Uterus (tissue), 2 donors: Measurements from ENCODE around the gene FBXL2.

Source experiments
- CTCF ChIP-seq, 4 experiments: fragments of 200-600 bp in 2 of 4; fragments of 450-650 bp in 2 of 4; sonication (generic) in 2 of 4; IDR thresholded peaks; one replicate each; pipeline ENCODE4 v1.5.1; 2016 to 2019; ENCODE audit warnings: antibody characterized with exemption in 4 of 4, mild to moderate bottlenecking in 2 of 4, moderate library complexity in 1 of 4
- POLR2A ChIP-seq, 2 donors: fragments of 450-650 bp; IDR thresholded peaks; one replicate each; pipeline ENCODE4 v1.6.1; 2016; ENCODE audit warnings: antibody characterized with exemption in 2 of 2, mild to moderate bottlenecking in 1 of 2, moderate library complexity in 1 of 2

- no peak for TF ChIP-seq POLR2A (IDR thresholded peaks at IDR 0.05)
- no peak for TF ChIP-seq CTCF (IDR thresholded peaks at IDR 0.05)
These were observed 62.5 kb downstream of the FBXL2 start for GRCh38 chr3:33339758-33340157.
